Kidney epithelial cell (primary cell): ENCODE results near the gene FLOT2. TPM values are rescaled to one million over a fixed set of nuclear protein-coding genes. Genes with fewer than 3 reads are reported as not detected.

Experiments
- DNase-seq: peaks from one replicate; pipeline ENCODE4 v3.0.0-alpha.2; 2010; ENCODE audit warnings: low read depth
- H3K27me3 ChIP-seq: 2 replicates; pipeline ENCODE4 v1.6.0; 2011; ENCODE audit warnings: low read length; ENCODE audit not compliant: control insufficient read depth, insufficient read depth
- H3K36me3 ChIP-seq: 2 replicates; pipeline ENCODE4 v1.5.1; 2011; ENCODE audit warnings: low read length; ENCODE audit not compliant: control insufficient read depth, insufficient read depth
- H3K4me3 ChIP-seq: 2 replicates; pipeline ENCODE4 v1.5.1; 2011; ENCODE audit warnings: low read depth, mild to moderate bottlenecking, control low read depth, low read length
- CTCF ChIP-seq: IDR thresholded peaks from 2 replicates; pipeline ENCODE4 v1.5.1; 2011; ENCODE audit warnings: mild to moderate bottlenecking, moderate library complexity, low read length, control low read depth, inconsistent platforms; ENCODE audit not compliant: insufficient read depth, poor library complexity, severe bottlenecking
- total RNA-seq: library from RNA; depleted of rRNA; stranded (reverse); fragments of >200 nt; gene quantifications from 2 replicates; pipeline ENCODE4 v1.2.3, GENCODE V29; 2015

FLOT2 gene
- total RNA-seq, 1 donor from 2014 or later, result 55.5 TPM

DNA sequence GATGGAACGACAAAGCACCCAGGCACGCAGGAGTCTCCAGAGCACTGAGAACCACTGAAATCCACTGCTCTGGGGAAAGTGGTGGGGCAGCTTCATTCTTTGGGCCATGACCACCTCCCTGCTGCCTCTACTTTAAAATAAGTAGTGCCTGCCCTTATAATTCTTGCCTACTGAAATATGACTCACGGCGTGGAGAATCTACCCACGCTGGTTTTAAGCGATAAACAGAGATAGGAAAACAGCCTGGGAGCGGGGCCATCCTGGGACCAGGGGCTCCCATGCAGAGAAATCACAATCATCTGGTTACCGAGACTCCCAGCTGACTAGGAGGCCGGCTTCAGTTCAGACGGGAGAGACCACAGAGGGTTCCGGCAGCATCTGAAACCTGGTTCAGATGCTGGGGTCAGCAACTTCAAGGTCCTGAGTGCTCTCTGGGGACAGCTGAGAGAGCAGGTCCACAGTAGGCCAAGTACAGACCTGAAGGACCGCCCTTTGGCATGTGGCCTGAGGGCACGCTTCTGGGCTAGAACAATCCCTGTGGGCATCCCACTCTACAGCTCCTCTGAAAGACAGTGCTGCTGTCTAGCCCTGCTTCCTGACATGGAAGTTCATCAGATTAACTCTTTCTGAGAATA lies 14.0 kb upstream of the FLOT2 start:
- Histone ChIP-seq H3K36me3 (peaks cover 6% of the 10 kb centered on the region), H3K4me3 (no peak overlapping the region), H3K27me3 (no peaks in the 10 kb centered on the region)
- TF ChIP-seq CTCF, result no peak
- DNase-seq, result no peak

DNA sequence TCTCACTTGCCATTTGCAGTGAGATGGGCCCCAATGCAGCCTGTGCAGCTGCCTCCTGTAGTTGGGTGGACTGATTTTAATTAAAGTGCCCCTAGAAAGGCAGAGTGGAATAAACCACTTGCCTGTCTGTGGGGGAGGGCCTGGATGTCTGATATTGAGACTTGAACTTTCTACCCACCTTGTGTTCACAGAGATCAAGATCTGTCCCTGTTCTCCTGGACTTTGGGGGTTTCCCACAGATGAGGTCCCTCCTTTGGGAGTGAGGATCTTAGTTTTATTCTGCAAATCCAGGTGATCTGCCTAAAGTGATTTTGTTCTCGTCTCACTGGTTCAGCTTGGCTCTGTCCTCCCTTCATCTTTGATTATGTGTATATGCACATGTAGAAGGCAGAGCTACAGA lies 13.0 kb upstream of the FLOT2 start:
- Histone ChIP-seq H3K4me3 (no peak overlapping the region), H3K36me3 (peaks cover 6% of the 10 kb centered on the region), H3K27me3 (no peaks in the 10 kb centered on the region)
- TF ChIP-seq CTCF, result no peak
- no peak for DNase-seq

DNA sequence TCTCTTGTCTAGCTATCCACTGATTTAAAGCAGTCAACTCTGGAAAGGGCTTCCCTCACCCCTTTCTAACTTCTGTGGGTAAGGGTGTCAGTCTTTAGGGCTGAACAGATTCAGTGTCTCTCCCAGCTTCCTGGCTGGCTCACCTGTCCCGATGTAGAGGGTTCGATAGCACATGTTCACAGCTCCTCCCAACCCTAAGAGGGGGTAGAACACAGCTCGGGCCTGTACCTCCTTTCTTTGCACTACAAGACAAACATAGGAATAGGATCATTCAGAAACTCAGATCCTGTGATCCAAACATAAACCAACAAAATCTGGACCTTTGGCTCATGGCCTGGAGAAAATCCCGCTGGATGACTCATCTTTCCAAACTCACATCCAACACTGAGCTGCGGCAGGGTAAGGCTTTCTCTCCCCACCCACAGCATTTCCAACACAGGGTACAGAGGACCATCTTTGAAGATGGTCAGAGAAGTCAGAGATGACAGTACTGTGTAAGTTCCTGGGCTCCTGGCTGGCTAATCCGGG lies 11.2 kb upstream of the FLOT2 start:
- no peak for TF ChIP-seq CTCF
- no peak overlapping the region for H3K4me3 ChIP-seq
- no peak for DNase-seq
- H3K36me3 ChIP-seq, result peaks cover 5% of the 10 kb centered on the region
- no peaks in the 10 kb centered on the region for H3K27me3 ChIP-seq

DNA sequence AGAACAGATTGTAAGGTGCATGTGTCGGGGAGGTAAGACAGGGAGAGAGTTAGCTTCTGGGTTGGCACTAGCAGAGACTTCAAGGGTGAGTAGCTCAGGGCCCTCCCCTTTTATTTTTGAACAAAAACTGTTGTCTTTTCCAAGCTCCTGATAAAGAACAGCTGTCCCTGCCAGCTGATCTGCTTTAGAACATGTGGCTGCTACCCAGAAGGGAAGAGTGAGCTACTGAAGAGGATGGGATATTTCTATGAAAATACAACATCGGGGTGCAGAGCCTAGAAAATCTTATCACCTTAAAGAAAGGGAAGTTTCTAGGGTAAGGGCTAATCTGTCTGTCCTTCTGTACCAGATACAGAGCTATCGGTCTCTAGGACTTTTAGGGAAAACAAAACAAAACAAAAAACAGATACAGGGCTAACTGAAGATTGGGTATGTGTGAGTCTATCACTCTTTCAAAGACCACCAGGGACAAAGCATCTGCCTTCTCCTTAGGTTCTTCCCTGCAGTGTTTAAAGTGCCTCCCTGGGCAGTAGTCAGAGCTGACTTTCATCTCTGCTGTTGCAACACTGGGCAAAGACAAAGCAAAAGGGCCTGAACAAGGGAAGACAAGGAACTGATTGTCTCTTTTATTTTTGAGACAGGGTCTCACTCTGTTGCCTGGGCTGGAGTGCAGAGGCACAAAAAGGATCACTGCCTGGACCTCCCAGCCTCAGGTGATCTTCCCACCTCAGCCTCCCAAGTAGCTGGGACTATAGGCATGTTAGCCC lies 10.4 kb upstream of the FLOT2 start:
- no peak for DNase-seq
- no peak for TF ChIP-seq CTCF
- no peaks in the 10 kb centered on the region for H3K27me3 ChIP-seq
- H3K4me3 ChIP-seq, result no peak overlapping the region
- peaks cover 4% of the 10 kb centered on the region for H3K36me3 ChIP-seq

DNA sequence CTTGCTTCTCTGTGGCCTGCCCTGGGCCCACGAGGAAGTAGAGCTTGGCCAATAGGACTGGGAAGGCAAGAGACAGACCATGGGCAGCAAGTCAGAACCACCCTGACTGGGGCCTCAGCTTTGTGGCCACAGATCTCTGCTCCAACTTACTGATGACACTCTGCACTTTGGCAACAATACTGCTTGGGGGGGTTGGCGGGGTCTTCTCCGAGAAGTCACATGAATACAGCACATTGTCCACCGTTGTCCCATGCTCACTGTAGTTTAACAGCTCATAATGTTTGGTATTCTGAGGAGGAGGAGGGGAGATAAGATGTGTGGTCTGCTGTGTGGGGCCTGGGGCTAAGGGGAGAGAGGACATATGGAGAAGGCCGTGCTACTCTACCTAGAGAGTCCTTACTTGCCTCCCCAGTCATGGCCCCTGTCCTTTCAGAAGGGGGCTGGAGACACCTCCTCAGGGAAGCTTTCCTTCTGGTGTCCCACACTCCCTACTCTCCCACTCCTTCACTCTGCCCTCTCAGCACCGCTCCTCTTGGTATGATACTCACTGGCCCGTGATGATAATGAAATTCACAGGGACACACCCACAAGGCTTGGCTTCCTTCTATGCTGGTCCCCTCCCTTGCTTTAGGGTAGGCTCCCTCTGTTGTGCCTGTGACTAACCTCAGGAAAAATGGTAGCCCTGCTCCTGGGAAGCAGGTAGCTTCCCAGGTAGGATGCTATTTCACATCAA lies 9.3 kb upstream of the FLOT2 start:
- Histone ChIP-seq H3K36me3 (peaks cover 3% of the 10 kb centered on the region), H3K27me3 (no peaks in the 10 kb centered on the region), H3K4me3 (no peak overlapping the region)
- no peak for TF ChIP-seq CTCF
- DNase-seq, result no peak
